Osteoblast (primary cell): ENCODE results near the gene TUBA4B. TPM values are rescaled to one million over a fixed set of nuclear protein-coding genes. Genes with fewer than 3 reads are reported as not detected.

Experiments
- DNase-seq: peaks from one replicate; pipeline ENCODE4 v3.0.0; 2011; ENCODE audit warnings: low spot score, mixed read lengths; ENCODE audit not compliant: insufficient read length; ENCODE audit errors: missing footprints
- H2AFZ ChIP-seq: 2 replicates; pipeline ENCODE4 v1.6.0; 2011; ENCODE audit warnings: mild to moderate bottlenecking, low read length
- H3K27ac ChIP-seq: 2 replicates; pipeline ENCODE4 v1.5.1; 2011; ENCODE audit warnings: mild to moderate bottlenecking, low read depth, low read length, moderate library complexity
- H3K27me3 ChIP-seq: 2 replicates; pipeline ENCODE4 v1.6.0; 2012; ENCODE audit warnings: mild to moderate bottlenecking, control low read depth, inconsistent platforms, low read length, moderate library complexity; ENCODE audit not compliant: insufficient read depth
- H3K36me3 ChIP-seq: 2 replicates; pipeline ENCODE4 v1.5.1; 2011; ENCODE audit warnings: mild to moderate bottlenecking, low read length, control low read depth, moderate library complexity; ENCODE audit not compliant: insufficient read depth
- H3K4me1 ChIP-seq: 2 replicates; pipeline ENCODE4 v1.5.1; 2011; ENCODE audit warnings: mild to moderate bottlenecking, low read length, control low read depth, moderate library complexity; ENCODE audit not compliant: insufficient read depth
- H3K4me2 ChIP-seq: 2 replicates; pipeline ENCODE4 v1.6.0; 2011; ENCODE audit warnings: mild to moderate bottlenecking, low read length; ENCODE audit not compliant: insufficient read depth
- H3K4me3 ChIP-seq: fragments of 200-600 bp; sonication (generic); 3 replicates; pipeline ENCODE4 v1.5.1; 2012; ENCODE audit warnings: mild to moderate bottlenecking, low read length, inconsistent platforms; ENCODE audit not compliant: insufficient read depth
- H3K79me2 ChIP-seq: 2 replicates; pipeline ENCODE4 v1.6.0; 2012; ENCODE audit warnings: mild to moderate bottlenecking, low read length, control low read depth, inconsistent platforms; ENCODE audit not compliant: insufficient read depth
- H3K9me3 ChIP-seq: 2 replicates; pipeline ENCODE4 v1.5.1; 2011; ENCODE audit warnings: low read depth, low read length, control low read depth
- H4K20me1 ChIP-seq: 2 replicates; pipeline ENCODE4 v1.6.0; 2012; ENCODE audit warnings: mild to moderate bottlenecking, low read length, control low read depth; ENCODE audit not compliant: insufficient read depth
- CTCF ChIP-seq: IDR thresholded peaks from 2 replicates; pipeline ENCODE4 v1.5.1; 2011; ENCODE audit warnings: mild to moderate bottlenecking, low read depth, low read length, moderate library complexity; ENCODE audit errors: extremely low read depth
- total RNA-seq: library from RNA; depleted of rRNA; stranded (reverse); fragments of >200 nt; gene quantifications from 2 replicates; pipeline ENCODE4 v1.2.3, GENCODE V29; 2012

TUBA4B gene
- total RNA-seq, 1 donor: not detected

- Histone ChIP-seq H3K79me2 (peaks cover 3% of the 10 kb centered on the region), H4K20me1 (no peaks in the 10 kb centered on the region), H2AFZ (peak within 1 kb of the TSS; percentile 95), H3K4me3 (peak within 1 kb of the TSS; percentile 80), H3K9me3 (no peaks in the 10 kb centered on the region), H3K36me3 (peaks cover 32% of the 10 kb centered on the region), H3K4me1 (peaks cover 18% of the 10 kb centered on the region), H3K4me2 (peak within 1 kb of the TSS; percentile 100), H3K27ac (peak within 1 kb of the TSS; percentile 54), H3K27me3 (no peaks in the 10 kb centered on the region)
- DNase-seq: peak; percentile 100
- TF ChIP-seq CTCF: no peak
Measured at GRCh38 chr2:219206328-219207133, 46.5 kb upstream of the TUBA4B start, which contains the start of gene ZFAND2B. ZFAND2B (plus strand) TSS chr2:219206782; CDS start chr2:219206988, 206 bp downstream.

- no peak for TF ChIP-seq CTCF
- peak overlapping the region; percentile 7 for H2AFZ ChIP-seq
- peak overlapping the region; percentile 37 for H3K27ac ChIP-seq
- no peaks in the 10 kb centered on the region for H3K27me3 ChIP-seq
- DNase-seq: peak; percentile 58
- H3K4me3 ChIP-seq: peak overlapping the region; percentile 80
- H3K4me2 ChIP-seq: peak overlapping the region; percentile 100
- no peaks in the 10 kb centered on the region for H4K20me1 ChIP-seq
- H3K4me1 ChIP-seq: peaks cover 18% of the 10 kb centered on the region
- peaks cover 3% of the 10 kb centered on the region for H3K79me2 ChIP-seq
- H3K9me3 ChIP-seq: no peaks in the 10 kb centered on the region
- peaks cover 35% of the 10 kb centered on the region for H3K36me3 ChIP-seq
Measured at GRCh38 chr2:219207134-219207883, 45.7 kb upstream of the TUBA4B start.

GRCh38 chr2:219207884-219208740 is 44.9 kb upstream of the TUBA4B start:
- Histone ChIP-seq H3K9me3 (no peaks in the 10 kb centered on the region), H3K4me2 (peak overlapping the region; percentile 100), H3K27me3 (no peaks in the 10 kb centered on the region), H3K79me2 (peaks cover 3% of the 10 kb centered on the region), H4K20me1 (no peaks in the 10 kb centered on the region), H3K27ac (peak overlapping the region; percentile 36), H3K4me1 (peaks cover 18% of the 10 kb centered on the region), H3K36me3 (peaks cover 41% of the 10 kb centered on the region), H3K4me3 (peak overlapping the region; percentile 80), H2AFZ (no peak overlapping the region)
- TF ChIP-seq CTCF: no peak
- peak; percentile 93 for DNase-seq
